GM18508 (cell line): ENCODE measurements around the gene NDUFS7.

Source experiments
- ATAC-seq: cut with Tn5 transposase; IDR thresholded peaks from one replicate; pipeline ENCODE4 v1.9.1; 2021; ENCODE audit warnings: moderate number of reproducible peaks; ENCODE audit not compliant: insufficient read depth, unreplicated experiment

Gene NDUFS7

DNA sequence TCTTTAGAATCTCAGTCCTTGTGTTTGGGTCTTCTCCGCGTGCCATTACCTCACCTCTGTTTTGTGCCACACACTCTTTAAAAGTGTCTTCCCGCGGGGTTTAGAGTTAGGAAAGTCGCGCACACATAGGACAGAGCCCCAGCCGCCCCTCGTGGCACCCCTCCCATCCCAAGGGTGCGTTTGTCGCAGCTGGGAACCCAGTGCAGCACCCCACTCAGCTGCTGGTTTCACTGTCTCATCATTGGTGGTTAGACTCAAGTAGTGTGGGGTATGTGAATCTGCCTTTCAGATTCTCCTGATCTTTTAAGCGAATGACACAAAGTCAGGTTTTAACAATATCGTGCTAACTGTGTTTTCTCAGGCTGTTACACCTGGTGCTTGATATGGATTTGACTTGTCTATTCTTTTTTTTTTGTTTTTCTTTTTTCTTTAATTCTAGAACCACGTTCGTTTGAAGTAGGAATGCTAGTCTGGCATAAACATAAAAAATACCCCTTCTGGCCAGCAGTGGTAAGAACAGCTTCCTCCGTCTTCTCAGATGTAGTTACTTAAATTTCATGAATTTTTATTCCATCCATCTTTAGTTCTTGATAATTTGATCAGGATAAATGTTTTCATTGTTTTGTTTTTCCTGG, 19.5 kb upstream of the NDUFS7 start:
- ATAC-seq, result no peak

DNA sequence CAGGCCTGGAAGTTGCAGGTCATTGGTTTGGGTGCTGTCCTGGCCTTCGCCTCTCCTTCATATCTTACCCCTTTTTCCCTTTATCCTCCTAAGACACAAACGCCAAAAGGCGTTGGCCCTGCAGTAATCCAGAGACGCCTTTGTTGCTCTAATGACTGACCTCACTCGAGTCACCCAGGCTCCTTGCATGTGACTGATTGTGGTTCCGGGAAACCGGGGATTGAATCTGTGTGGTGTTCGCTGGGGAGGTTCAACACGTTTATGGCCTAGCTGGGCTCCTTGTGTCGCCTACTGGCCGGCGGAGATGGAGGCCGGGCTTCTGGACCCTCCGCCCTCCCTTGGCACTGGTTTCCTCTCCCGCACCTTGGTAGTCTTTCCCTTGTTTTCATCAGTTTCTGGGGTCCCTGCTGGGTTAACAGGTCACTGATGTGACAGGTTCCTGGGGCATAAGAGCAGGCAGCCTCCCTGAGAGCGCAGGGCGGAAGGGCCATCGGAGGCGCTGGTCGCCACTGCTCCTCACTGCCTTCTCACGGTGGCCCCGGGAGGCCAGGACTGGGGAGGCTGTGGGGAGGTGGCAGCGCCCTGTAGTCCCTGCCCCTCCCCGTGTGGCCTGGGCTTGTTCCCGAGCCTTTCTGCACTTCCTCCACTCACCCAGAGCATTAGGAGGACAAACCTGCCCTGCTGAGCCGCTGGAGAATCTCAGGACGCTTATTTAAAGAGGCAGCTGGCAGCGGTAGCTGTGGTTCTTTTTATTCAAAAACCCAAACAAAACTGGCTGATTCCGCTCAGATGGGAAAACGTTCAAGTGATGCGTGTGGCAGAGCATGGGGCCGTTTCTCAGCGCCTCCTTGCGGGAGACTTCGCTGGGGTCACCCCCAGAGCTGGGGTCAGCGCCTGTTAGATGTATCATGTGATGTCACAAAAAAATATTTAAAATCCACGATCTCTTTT, 18.1 kb upstream of the NDUFS7 start:
- no peak for ATAC-seq

DNA sequence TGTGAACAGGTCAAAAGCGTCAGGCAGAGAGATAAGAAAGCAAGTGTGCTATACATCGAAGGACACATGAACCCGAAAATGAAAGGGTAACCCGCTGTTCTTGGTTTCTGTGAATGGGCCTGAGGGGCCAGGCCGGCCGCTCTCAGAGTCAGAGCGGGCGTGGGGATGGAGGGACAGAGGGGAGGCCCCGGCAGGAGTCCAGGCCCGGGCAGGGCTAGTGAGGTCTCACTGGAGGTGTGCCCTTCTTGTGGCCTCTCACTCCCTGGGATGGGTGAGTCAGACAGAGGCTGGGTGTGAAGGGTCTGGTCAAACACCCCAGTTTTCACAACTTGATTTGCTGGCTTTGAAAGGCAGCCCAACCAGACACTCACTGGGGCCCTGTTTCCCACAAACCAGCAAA, 17.4 kb upstream of the NDUFS7 start:
- ATAC-seq, result no peak

DNA sequence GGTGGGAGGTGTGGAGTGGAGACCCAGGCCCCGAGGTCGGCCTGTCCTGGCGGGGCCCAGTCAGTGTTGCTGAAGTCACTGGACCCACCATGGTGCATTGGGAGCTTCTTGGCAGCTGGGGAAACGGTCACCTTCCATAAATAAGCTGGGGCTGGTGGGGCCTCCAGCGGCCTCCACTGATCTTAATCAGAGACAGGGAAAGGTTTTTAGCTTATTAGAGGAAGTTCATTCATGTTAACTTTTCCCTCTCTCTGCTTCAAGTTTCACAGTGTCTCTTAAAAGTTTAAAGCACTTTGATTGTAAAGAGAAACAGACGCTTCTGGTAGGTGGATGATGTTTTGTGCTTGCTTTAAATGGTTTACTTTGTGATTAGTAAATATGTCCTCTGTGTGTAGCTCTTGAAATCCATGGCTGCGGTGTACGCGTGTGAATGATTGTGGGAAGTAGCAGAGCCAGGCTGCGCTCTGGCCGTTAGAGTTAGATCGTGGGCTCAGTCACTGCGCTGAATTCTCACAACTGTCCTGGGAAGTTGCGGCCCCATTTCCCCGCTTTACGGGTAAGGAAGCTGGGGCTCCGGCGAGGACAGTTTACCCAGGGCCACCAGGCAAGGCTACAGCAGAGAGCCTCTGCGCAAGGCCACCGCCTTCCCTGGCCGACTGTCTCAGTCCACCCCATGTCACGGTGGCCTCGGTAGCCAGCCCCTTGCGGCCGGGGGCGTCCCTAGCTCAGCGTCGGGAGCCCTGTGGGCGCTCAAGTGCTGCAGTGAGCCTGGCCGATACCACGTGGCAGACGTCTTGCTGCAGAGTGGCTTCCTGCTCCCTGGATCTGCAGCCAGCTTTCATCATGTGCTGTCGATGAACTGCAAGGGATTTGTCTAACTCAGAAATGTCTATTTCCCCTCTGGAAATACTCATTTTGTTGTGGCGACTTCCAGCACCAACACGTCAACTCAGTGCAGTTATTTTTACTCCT, 16.5 kb upstream of the NDUFS7 start:
- ATAC-seq, result no peak

DNA sequence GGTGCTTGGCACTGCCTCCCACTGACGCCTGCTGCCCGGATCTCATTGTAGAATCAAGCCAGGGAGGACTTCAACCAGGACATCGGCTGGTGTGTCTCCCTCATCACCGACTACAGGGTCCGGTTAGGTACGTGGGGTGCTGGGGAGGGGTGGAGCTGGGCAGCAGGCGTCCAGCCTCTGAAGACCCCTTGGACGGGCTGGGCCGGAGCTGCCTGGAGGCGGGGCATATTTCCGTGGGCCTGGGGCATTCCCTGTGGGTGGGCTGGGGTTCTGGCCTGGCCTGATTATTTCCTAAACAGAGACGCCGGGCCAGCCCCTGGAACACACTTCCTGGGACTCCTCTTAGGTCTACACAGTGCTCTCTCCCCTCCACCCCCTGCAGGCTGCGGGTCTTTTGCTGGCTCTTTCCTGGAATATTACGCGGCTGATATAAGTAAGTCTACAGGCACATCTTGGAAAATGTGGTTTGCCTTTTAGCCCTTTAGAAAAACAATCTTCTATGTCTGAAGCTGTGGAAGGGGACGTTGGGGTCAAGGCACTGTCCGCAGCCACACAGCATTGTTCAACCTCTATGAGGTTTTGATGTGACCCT, 14.4 kb upstream of the NDUFS7 start:
- no peak for ATAC-seq

DNA sequence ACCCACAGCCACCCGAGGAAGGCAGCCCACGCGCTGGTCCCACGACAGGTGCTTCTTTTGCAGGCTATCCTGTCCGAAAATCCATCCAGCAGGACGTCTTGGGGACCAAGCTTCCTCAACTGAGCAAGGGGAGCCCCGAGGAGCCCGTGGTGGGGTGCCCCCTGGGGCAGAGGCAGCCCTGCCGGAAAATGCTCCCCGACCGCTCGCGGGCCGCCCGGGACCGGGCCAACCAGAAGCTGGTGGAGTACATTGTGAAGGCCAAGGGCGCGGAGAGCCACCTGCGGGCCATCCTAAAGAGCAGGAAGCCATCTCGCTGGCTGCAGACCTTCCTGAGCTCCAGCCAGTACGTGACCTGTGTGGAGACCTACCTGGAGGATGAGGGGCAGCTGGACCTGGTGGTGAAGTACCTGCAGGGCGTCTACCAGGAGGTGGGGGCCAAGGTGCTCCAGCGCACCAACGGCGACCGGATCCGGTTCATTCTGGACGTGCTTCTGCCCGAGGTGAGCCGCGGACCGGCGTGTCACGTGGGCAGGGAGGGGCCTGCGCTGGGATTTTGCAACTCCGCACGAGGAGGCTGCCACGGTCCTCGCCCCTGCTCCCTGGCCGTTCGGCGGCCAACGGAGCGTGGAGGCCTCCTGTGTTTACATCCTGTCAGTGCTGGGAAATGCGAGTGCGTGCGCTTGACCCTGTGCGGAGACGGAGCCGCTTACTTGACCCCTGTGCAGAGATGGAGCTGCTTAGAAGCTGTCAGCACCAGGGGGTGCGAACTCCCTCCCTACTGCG, 12.9 kb upstream of the NDUFS7 start:
- ATAC-seq, result no peak

DNA sequence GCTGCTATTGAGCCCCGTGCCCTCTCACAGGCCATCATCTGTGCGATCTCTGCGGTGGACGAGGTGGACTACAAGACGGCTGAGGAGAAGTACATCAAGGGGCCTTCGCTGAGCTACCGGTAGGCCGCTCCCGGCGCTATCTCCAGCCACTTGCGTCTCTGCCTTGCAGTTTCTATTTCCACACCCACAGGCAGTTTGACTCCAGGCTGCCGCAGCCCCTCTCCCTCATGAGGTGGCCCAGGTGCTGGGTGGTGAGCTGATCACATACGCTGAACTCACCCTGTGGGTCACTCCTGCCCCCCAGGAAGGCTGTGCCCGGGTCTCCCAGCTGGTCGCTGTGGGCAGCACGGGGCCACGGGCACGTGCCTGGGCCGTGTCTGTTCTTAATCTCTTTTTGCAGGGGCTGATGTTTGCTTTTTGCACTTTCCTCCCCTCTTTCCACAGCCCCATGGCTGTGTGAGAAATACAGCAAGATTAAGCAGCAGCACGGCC, 10.6 kb upstream of the NDUFS7 start:
- no peak for ATAC-seq

DNA sequence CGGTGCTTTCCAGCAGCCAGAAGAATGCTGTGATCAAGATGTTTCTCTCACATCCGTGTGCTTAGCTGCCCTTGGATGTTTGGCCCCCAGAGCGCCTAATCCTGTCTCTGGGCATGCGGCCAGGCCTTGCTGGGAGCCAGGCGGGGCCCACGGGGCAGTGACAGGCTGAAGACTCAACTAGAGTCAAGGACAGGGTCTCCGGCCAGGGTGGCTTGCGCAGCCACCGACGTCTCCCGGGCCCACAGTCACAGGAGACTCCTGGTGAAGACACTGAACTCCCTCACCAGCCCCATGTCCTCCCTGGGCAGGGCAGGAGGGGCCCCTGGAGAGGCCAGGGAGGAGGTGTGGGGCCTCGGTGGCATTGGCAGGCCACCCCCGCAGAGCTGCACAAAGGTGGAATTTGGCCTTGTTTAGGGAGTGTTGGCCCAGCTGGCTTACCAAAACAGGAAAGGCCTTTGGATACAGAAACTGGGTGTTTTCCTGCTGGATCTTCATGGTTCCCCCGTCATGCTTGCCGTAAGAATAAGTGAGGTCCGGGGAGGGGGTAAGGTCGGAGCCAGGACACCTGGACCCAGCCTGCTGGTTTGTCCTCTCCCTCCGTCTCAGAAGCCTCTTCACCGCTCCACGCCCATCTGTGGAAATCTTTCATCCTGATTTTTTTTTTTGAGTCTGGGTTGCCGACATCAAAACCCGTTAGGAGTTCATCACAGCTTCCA, 10.0 kb upstream of the NDUFS7 start:
- ATAC-seq, result no peak

DNA sequence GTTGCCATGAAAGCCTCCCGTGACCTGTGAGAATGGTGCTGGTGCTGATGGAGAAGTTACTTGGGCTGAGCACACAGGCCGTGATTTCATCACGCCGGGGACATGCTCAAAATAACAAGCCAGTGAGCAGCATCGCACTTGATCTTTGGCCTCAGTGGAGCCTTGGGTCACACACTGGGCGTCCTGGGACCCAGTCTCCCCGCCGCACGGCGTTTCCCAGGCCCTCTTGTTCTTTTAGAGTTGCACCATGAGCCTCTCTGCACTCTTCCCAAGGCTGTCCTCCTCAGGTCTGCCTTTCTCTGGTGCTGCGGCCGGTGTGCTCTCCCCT, 9.5 kb upstream of the NDUFS7 start:
- ATAC-seq, result no peak

DNA sequence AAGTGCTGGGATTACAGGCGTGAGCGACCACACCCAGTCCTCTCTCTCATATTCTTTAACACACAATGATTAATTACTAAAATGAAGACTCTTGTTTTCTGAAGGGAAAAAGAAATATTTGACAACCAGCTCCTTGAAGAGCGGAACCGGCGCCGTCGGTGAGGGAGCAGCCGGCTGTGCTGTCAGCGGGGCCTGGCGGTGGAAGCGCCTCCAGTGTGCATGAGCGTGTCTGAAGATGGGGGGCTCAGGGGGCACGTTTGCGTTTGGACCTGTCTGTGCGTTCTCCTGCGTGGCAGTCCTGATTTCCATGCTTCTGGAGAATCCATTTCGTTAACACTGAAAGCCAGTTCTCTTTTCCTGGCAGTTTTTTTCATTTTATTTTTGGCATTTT, 7.3 kb upstream of the NDUFS7 start:
- ATAC-seq, result no peak

DNA sequence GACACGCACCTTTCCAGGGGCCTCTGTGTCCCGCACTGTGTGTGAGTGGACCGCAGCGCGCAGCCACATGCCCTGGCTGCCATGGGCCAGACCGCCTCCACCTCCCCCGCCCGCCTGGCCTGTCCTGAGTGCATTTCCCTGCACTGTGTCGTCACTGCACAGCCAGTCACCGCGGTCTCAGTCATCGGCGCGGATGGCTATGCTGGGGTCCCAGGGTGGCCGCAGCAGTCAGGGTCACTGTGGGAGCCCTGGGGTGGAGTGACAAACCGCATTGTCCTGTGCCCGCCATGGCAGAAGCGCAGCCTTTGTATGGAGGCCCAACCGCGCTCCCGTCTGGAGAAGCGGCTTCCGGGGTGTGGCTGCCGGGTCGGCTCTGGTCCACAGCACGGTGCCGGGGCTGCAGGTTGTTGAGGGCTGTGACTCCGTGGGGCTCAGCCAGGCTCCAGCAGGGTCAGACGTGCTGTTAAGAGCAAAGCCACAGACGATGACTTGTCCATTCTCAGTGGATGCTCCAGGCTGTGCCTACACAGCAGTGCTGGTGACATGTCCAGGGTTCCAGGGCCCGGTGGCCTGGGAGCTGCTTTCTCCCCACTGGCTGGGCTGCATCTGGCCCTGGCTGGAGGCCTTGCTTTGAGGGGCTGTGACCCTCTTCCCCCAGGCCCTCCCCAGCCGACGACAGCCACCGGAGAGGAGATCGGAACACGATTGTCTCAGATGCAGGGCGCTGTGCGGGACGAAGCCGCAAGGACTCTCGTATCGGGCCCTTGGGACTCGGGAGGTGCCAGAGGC, 6.3 kb upstream of the NDUFS7 start:
- no peak for ATAC-seq

DNA sequence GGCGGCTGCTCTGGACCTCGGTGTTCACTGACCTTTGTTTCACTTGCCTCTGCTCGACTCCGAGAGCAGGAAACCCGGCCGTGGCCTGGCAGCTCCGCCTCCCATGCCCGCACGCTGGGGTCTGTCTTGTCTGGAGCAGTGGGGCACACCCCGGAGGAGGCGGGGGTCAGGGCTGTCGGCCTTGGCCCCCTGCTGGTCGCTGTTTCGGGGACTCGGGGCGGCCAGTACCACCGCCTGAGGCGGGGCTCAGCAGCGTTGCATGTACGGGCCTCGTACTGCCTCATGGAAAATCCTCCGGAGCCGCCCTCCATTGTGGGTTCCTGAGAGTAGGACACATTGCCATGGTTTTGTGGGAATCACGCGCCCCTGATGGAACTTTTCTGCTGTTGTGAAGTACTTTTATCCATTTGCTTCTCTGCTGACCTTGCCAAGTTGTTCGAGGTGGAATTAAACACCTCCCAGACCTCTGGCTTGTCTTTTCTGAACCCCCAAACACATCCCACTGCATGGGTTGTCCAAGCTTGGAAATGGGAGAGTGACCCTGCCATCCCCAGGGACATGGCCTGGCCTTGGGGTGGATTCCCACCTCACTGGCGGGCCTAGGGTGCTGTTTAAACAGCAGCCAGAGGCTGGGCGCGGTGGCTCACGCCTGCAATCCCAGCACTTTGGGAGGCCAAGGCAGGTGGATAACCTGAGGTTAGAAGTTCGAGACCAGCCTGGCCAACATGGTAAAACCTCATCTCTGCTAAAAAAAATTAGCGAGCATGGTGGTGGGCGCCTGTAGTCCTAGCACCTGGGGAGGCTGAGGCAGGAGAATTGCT, 5.5 kb upstream of the NDUFS7 start:
- no peak for ATAC-seq

DNA sequence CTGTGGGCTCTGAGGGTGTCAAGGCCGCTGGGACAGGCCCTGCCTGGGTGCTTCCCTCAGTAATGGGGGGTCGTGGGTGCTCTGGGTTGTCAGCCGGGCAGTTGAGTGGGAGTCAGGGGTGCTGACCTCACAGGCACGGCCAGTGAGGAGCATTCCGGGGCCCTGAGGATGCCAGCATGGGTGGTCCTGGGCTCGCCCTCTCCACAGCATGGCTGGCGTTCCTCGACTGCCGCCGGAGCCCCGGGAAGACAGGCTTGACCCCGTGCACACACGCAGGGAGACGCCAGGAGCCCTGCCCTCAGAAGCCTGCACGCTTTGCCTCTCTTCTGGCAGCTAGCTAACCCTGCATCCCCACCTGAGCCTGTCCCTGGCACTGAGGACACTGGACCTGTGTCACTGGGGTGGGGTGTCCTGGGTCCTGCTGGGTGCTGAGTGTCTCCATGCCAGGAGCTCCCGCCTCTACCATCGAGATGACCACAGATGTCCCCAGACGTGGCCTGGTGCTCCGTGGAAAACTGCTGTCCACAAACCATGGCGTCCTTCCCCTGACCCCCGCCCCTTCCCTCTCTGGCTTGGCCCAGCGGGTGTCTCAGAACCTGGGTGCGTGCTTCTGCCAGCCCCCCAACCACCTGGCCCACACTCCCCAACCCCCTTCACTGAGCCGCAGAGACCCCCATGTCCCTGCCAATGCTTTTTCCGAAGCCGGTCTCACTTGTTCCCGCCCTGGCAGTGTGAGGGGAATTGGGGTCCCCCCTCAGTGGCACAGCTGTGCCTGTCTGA, 4.4 kb upstream of the NDUFS7 start:
- no peak for ATAC-seq

DNA sequence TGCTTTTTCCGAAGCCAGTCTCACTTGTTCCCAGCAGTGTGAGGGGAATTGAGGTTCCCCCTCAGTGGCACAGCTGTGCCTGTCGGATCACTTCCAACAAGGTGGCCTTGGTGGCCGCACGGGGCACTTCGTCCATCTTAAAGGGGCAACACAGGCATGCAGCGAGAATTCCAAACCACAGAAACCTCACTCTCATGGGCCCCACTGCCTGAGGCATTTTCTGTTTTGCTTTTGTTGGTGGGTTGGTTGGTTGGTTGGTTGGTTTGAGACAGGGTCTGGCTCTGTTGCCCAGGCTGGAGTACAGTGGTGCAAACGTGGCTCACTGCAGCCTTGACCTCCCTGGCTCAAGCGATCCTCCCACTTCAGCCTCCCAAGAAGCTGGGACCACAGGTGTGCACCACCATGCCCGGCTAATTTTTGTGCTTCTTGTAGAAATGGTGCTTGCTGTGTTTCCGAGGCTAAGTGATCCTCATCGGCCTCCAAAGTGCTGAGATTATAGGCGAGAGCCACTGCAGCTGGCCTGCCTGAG, 3.7 kb upstream of the NDUFS7 start:
- no peak for ATAC-seq

DNA sequence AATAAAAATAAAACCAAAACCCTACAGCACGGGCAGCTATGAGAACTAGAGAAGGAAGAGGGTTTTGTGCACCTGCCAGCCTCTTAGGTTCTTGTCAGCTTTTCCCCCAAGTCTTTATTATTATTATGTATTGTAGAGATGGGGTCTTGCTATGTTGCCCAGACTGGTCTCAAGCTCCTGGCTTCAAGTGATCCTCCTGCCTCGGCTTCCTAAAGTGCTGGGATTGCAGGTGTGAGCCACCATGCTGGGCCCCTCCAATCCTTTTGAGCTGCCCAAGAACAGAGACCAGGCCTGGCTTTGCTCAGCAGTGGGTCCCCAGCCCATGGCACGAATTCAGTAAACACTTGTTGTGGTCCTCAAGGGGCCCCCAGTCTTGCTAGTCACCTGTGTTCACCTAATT, 1.5 kb upstream of the NDUFS7 start:
- ATAC-seq, result no peak

DNA sequence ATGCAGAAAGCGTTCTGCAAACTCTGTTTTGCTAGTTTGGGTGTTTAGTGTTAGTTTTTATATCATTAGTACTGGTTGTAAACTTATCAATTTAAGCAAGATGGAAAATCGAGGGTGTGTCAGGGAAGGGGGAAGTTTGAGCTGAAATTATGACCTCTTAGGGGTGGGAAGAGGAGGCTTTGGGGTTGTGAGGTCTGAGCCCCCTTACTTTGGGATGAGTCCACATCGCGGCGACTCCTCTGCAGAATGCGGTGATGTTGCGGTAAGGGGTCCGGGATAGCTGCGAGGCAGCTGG, 743 bp upstream of the NDUFS7 start:
- ATAC-seq, result no peak

DNA sequence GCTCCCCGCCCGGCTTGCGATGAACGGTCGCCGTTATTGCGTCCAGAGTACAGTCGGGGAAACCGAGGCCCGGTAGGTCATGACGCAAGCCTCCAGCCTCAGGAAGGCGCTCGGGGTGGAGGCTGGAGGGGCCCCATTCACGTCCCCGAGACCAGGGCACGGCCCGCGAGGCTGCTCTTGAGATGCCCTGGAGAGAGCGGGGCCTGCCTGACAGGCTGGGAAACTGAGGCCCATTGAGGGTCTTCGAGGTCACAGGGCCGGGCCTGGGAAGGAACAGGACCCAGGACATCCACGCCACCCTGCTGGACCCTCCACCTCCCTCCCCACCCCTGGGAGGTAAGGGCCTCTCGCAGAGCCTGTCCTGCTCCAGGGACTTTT, 367 bp downstream of the NDUFS7 start:
- ATAC-seq, result no peak
